Left lobe of liver (tissue), 2 donors: ENCODE data around the gene UNC93B1. TPM values are rescaled to one million over a fixed set of nuclear protein-coding genes. Genes with fewer than 3 reads are reported as not detected.

Experiments used
- ATAC-seq: fragments of 200-7000 bp; cut with Tn5 transposase; one replicate; pipeline ENCODE4 v1.9.1; 2020; ENCODE audit warnings: mild to moderate bottlenecking, moderate library complexity
- DNase-seq: peaks from one replicate; pipeline ENCODE4 v3.0.0-alpha.2; 2020; ENCODE audit warnings: low spot score
- total RNA-seq: library from RNA; stranded (reverse); gene quantifications from one replicate; pipeline ENCODE4 v1.2.1, GENCODE V29; 2021
- donor health status: DM: no; HTN: no; CAD: no; lungs with moderate emphysema.
- donor health status: DM: no; HTN: yes; CAD: no.

The UNC93B1 gene, protein sequence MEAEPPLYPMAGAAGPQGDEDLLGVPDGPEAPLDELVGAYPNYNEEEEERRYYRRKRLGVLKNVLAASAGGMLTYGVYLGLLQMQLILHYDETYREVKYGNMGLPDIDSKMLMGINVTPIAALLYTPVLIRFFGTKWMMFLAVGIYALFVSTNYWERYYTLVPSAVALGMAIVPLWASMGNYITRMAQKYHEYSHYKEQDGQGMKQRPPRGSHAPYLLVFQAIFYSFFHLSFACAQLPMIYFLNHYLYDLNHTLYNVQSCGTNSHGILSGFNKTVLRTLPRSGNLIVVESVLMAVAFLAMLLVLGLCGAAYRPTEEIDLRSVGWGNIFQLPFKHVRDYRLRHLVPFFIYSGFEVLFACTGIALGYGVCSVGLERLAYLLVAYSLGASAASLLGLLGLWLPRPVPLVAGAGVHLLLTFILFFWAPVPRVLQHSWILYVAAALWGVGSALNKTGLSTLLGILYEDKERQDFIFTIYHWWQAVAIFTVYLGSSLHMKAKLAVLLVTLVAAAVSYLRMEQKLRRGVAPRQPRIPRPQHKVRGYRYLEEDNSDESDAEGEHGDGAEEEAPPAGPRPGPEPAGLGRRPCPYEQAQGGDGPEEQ
- 18.9 TPM for total RNA-seq

DNA sequence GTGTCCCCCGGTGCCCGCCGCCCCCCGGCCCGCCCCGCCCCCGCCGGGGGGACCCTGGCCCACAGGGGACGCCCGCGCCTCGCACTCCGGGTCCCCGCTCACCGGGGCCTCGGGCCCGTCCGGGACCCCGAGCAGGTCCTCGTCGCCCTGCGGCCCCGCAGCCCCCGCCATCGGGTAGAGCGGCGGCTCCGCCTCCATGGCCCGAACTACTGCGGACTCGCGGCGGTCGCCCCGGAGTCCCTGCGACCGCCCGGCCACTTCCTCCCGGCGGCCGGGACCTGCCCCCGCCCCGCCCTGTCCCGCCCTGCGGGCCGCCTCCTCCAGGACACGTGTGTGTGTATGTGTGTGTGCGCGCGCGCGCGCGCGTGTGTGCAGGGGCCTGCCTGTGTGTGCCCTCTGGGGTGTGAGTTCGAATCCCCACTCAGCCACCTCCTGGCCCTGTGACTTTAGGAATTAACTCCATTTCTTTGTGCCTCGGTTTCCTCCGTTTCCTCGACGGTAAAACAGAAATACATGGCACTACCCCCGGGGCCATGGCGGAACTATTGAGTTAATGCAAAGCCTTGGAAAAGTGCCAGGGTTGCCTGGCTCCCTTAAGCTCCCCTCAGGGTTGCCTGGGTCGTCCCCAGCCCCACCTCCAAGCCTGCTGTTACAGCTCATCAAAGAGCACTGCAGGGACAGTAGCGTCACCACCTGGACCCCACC lies at the start of gene UNC93B1:
Gene UNC93B1, minus strand, starts transcription at position 252 of the 705 bp plus-strand sequence. Its CDS starts 54 bp downstream, at position 198.
- ATAC-seq: peak; percentile 89

DNA sequence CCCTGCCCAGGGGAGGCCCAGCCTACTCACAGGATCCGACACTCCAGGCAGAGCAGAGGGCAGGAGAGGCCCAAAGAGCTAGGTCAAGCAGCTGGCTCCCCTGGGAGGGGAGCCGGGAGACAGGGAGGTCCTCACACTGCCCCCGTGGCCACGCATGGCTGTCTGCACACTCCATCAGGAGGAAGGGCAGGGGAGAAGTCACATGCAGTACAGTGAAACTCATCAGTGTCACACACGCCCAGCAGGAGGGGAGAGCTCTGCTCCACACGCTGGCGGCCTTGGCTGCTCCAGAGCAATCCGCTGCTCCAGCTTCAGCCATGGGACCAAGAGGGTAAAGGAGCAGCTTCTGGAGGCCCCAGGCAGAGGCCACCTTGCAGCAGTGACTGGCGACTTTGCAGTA lies 49.2 kb upstream of the UNC93B1 start:
- ATAC-seq (peak; percentile 13), DNase-seq (no peak)

More for the DNA sequence above, at the start of gene UNC93B1:
- peak; percentile 91 for DNase-seq

DNA sequence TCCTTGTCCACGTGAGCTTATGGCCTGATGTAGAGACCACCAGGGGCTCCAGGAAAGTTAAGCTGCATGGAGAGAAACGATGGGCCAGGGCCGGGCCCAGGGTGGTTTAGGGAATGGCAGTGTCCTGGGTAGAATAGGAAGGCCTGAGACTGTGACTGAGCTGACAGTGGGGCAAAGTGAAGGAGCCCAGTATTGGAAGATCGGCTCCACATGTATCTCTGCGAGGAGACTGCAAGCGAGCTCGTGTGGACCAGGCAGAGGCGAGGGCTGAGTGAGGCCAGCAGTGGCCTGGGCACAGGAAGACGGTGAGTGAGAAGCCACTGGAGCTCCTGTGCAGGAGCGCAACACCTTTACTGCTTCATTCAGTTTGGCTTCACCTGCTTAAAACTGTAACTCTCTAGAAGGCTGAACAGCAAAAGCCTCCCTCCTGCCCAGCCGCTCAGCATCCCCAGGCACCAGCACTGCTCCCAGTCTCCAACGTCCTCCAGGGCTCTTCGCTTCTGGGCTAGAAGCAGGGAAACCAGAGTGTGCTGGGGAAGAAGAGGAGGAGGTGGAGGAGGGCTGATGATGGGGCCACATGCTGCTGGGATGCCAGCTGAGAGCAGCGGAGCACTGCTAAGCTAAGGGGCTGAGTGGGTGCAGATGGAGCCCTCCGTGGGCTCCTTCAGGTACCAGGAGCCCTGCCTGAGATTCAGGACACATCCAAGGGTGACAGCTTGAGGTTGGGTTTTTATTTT lies 48.4 kb upstream of the UNC93B1 start:
- DNase-seq: no peak

DNA sequence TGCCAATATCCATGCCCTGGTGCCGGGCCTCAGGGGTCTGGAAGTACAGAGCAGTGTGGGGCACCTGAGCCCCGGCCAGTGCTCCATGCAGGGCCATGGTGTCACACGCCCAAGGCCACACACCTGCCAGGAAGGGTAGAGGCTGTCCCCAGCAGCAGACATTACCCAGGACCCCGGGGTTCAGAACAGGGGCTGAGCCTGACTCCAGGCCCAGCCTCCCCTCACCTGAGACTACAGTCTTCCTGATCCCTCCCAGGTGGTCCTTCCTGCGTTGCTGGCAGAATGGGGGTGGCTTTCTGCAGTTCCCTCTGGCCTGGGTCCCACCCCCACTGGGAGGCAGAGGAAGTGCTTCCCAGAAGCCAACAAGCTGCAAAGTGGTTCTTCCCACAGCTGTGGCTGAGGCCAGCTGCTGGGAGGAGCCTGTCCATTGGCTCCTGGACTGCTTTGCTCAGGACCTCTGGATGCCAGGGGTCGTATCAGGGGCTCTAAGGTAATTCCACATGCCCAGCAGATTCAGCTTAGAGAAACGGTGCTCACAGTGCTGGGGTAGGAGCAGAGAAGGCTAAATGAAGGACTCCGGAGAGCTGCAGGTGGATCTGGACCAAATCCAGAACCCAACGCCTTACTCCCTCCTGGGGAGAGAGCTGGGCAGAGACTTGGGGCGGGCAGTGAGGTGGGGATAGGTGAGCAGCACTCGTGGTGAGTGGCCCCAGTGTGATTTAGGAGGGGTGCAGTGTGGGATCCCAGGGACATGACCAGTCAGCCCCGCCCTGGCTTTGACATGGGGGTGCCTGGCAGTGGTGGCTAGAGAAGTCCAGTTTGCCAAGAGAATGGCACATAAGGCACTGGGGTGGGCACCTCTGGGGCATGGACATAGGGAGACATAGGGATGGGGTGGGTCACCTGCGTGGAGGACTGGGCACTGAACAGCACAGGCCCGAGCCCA lies 47.6 kb upstream of the UNC93B1 start:
- ATAC-seq (peak; percentile 9), DNase-seq (no peak)

More for the DNA sequence above, 48.4 kb upstream of the UNC93B1 start:
- no peak for ATAC-seq

DNA sequence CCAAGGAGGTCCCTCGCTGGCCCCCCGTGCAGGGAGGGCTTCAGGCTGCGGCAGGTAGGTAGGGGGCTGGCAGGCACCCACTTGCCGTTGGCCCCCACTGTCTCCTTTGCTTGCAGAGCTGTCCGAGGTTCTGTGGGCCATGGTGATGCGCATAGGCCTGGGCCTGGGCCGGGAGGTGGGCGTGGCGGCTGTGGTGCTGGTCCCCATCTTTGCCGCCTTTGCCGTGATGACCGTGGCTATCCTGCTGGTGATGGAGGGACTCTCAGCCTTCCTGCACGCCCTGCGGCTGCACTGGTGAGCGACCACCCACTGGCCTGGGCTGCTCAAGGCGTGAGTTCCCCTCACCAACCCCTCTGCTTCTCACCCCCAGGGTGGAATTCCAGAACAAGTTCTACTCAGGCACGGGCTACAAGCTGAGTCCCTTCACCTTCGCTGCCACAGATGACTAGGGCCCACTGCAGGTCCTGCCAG lies 46.5 kb upstream of the UNC93B1 start:
- ATAC-seq (no peak), DNase-seq (no peak)

DNA sequence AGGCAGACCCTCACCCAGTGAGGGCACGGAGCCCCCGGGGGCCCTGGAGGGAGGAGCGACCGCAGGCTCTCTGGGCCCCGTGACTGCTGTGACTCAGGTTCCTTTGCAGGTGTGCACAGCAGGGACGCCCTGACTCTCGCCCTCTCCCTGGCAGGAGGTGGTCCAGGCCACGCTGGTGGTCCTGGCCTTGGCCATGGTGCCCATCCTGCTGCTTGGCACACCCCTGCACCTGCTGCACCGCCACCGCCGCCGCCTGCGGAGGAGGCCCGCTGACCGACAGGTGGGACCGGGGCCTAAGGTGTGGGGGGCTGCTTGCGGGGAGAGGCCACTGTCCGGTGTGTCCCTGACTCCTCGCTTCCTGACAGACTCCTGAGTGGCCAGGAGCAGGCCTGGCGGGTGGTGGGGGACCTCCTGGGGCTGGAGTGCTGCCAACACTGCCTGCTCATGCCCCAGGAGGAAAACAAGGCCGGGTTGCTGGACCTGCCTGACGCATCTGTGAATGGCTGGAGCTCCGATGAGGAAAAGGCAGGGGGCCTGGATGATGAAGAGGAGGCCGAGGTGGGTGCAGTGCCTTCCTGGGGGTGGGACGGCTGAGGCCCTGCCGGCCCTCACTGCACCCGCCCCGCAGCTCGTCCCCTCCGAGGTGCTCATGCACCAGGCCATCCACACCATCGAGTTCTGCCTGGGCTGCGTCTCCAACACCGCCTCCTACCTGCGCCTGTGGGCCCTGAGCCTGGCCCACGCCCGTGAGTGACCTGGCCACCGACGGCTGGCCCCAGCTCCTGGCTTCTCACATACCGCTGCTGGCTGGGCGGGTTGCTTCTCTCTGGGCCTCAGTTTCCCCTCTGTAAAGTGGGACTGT lies 45.8 kb upstream of the UNC93B1 start:
- ATAC-seq (no peak), DNase-seq (peak; percentile 46)

DNA sequence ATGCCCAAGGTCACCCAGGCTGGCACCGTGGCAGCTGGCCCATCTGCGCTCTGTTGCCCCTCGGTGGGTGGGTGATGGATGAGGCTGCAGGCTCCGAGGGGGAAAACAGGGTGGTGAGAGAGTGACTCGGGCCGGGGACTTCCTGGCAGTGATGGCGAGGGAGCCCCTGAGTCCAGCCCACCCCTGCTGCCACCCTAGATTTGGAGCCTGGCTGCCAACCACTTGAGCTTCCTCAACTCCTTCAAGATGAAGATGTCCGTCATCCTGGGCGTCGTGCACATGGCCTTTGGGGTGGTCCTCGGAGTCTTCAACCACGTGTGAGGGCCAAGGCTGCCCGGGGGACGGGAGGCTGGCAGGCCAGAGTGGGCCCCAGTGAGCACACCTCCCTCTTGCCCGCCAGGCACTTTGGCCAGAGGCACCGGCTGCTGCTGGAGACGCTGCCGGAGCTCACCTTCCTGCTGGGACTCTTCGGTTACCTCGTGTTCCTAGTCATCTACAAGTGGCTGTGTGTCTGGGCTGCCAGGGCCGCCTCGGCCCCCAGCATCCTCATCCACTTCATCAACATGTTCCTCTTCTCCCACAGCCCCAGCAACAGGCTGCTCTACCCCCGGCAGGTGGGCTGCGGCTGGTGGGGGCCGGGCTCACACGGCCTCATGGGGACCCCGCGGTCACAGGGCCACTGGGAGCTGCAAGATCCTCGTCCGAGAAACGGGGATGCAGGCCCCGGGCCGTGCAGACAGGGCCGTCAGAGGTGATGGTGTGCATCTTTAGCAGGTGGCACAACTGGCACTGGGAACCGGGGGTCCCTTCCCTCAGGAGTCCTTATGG lies 45.0 kb upstream of the UNC93B1 start:
- DNase-seq (no peak), ATAC-seq (no peak)

DNA sequence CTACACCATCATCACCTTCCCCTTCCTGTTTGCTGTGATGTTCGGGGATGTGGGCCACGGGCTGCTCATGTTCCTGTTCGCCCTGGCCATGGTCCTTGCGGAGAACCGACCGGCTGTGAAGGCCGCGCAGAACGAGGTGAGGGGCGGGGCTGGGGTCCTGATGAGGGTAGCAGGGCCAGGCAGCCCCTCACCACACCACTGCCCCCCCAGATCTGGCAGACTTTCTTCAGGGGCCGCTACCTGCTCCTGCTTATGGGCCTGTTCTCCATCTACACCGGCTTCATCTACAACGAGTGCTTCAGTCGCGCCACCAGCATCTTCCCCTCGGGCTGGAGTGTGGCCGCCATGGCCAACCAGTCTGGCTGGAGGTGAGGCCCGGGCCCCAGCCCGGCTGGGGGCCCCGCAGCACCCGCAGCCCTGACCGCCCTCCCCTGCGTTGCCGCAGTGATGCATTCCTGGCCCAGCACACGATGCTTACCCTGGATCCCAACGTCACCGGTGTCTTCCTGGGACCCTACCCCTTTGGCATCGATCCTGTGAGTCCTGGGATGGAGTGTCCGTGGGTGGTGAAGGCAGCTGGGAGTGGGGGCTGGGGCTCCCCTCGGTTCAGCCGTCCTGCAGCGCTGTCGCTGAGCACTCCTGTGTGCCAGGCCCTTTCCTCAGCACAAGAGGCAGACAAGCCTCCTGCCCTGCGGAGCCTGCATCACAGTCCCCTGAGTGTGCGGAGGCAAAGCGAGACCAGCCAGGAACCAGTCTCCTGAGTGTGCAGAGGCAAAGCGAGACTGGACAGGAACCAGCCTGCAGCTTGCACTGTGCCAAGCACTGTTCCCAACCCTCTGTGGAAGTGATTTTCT lies 43.8 kb upstream of the UNC93B1 start:
- ATAC-seq (no peak), DNase-seq (no peak)

DNA sequence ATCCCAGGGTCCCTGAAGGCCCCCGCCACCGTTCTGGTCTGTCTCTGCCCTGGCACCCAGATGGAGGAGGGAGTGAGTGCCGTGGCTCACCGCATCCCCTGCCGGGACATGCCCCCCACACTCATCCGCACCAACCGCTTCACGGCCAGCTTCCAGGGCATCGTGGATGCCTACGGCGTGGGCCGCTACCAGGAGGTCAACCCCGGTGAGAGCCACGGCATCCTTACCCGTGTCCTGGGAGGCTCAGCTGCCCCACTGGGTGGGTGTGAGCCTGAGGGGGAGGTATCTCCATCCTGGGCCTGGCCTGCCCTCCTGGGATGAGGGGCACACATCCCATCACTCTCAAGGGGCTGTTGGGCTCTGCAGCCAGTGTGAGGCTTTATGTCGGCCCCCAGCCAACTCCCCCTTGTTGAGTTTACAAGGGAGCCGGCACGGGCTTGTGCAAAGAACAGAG lies 41.0 kb upstream of the UNC93B1 start:
- DNase-seq: no peak

DNA sequence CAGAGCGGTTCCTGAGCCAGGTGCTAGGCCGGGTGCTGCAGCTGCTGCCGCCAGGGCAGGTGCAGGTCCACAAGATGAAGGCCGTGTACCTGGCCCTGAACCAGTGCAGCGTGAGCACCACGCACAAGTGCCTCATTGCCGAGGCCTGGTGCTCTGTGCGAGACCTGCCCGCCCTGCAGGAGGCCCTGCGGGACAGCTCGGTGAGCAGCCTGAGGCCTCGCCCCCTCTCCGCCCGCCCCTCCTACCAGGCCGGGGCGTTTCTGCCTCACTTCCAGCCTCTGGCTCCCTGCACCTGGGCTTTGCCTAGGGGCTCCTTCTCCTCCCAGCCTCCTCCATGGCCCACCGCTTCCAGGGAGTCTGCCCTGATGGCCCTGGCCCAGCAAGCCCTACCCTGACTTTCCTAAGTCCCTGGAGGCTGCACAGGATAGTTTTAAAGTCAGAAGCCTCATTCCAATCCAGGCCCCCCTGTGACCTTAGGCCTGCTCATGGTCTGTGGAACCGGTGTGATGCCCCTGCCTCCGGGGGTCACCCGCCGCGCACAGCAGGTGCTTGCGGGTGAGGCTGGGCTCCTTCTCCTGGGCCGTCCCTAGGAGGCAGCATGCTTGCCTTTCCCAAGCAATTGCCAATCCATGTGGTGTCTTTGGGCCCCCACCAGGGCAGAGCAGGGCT lies 40.4 kb upstream of the UNC93B1 start:
- DNase-seq: no peak
- ATAC-seq: no peak

More for the DNA sequence above, 41.0 kb upstream of the UNC93B1 start:
- no peak for ATAC-seq

DNA sequence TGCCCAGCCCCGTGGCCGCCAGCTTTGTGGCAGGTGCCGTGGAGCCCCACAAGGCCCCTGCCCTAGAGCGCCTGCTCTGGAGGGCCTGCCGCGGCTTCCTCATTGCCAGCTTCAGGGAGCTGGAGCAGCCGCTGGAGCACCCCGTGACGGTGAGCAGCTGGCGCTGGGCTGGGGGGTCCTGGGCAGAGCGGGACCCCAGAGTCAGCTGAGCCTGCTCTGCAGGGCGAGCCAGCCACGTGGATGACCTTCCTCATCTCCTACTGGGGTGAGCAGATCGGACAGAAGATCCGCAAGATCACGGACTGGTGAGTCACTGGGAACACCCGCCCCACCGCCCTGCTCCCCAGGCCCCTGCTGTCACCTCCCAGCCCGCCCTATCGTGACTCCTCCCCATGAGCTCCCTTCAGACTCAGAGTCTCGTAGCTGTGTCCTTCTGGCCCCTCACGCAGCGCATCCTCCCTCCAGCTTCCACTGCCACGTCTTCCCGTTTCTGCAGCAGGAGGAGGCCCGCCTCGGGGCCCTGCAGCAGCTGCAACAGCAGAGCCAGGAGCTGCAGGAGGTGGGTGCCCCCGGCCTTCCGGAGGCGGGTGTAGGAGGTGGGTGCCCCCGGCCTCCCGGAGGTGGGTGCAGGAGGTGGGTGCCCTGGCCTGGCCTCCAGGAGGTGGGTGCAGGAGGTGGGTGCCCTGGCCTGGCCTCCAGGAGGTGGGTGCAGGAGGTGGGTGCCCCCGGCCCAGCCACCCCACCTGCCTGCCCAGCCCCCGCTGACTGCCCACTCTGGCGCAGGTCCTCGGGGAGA lies 39.6 kb upstream of the UNC93B1 start:
- ATAC-seq: no peak

DNA sequence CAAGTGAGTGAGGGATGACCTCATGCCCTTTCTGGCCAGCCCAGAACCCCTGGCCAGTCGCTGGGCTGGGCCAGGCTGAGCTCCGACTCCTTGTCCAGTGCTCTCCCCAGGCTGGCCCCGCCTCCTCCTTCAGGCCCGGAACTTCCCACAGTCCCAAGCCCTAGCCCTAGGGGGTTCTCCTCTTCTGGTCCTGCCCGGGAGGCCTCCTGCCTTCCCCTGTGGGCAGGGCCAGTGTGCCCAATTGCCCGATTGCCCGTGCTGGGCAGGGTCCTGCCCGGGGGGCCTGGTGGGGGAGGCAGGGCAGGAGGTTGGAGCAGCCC lies 39.1 kb upstream of the UNC93B1 start:
- ATAC-seq (no peak), DNase-seq (no peak)

More for the DNA sequence above, 39.6 kb upstream of the UNC93B1 start:
- no peak for DNase-seq

DNA sequence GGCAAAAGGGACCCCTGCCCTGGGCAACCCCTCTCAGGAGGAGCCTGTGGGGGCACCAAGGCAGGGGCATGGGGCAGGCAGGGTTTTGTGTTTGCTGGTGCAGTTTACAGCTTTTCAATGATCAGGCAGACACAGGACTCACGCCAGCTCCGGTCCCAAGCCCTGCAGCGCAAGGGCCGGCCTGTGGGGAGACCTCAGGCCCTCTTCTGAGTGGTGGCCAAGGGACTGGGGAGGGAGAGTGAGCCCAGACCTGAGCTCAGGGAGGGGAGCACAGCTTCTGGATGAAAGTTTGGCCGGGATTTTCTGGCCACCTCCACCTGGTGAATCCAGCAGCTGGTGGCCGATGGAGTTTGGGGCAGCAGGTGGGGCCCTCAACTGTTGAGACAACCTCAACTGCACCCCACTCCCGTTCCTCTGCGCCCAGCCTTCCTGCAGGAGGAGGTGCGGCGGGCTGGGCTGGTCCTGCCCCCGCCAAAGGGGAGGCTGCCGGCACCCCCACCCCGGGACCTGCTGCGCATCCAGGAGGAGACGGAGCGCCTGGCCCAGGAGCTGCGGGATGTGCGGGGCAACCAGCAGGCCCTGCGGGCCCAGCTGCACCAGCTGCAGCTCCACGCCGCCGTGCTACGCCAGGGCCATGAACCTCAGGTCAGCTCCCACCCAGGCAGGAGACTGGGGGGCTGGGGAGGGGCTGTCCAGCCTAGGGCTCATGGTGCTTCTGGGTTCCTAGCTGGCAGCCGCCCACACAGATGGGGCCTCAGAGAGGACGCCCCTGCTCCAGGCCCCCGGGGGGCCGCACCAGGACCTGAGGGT lies 38.5 kb upstream of the UNC93B1 start:
- peak; percentile 47 for DNase-seq

DNA sequence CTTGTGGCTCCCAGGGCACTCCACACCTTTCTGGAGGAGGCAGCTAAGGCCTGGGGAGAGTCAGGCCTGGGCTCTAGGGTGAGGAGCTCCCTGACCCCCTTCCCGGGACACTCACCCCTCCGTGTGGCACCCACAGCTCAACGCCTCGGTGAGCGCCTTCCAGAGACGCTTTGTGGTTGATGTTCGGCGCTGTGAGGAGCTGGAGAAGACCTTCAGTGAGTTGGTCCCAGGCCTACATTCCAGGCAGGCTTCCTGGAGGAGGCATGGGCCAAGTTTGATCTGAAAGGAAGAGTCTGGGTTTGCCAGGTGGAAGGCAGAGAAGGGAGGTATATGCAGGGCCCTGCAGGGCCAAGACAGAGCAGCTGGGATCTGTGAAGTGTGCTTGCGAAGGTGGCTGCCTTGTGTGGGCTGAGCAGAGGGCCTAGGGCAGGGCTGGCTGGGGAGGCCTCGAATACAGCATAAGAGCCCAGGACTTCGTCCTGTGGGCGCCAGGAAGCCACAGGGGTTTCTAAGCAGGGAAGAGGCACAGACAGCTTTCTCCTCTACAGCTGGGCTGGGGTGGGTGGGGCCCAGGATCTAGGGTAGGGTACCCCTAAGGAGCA lies 37.8 kb upstream of the UNC93B1 start:
- no peak for DNase-seq
- no peak for ATAC-seq

More for the DNA sequence above, 38.5 kb upstream of the UNC93B1 start:
- ATAC-seq: no peak
